Suppressor macrophage treated with lipopolysaccharide for 4 hours (primary cell): Measurements from ENCODE around the gene TULP1.
"Not testable (repeated sequence)": the region's sequence is repeated elsewhere in the genome, so short reads cannot be mapped to it uniquely, and the experiment has no call there.

Experiments
- DNase-seq: peaks from one replicate; pipeline ENCODE4 v3.0.0-alpha.2; 2020

The TULP1 gene

DNA sequence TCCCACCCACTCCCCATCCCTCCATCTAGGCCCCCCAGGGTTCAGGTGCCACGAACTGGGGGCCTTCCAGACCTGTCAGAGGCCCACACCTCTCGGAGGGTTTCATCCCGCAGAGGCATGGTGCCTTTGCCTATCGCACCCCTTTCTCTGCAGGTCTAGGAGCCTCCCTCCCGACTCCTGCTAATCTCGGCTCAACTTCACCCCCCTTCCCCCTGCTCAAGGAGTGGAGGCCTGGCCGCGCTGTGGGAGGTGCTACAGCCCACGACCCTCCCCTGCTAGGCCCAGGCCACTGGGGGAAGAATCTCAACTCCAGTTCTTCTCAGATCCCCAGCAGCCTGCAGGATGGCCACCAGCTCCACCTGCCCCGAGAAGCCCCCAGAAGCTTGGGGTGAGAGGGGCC is at the start of gene TULP1:
TULP1 (minus strand) TSS at position 157 of the 400 bp plus-strand sequence; CDS start at position 119, 38 bp downstream.
- DNase-seq, result no peak

DNA sequence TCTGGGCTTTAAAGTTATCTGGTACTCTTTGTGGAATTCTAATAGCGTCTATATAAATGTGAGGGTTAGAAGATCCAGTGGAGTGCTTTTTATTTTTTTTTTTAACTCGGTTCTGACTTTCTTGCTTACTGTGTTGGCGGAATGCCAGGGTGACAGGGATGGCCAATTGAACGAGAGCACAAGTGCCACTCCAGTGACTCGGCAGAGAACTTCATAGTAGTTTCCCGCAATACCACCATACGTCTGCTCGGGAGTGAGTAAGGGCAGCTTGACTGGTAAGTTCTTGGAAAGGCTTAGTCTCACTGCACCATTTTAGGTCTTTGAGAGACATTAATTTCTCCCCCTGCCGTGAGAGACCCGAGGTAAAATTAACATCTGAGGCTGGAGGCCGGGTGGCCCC is 49.4 kb upstream of the TULP1 start:
- DNase-seq, result no peak

DNA sequence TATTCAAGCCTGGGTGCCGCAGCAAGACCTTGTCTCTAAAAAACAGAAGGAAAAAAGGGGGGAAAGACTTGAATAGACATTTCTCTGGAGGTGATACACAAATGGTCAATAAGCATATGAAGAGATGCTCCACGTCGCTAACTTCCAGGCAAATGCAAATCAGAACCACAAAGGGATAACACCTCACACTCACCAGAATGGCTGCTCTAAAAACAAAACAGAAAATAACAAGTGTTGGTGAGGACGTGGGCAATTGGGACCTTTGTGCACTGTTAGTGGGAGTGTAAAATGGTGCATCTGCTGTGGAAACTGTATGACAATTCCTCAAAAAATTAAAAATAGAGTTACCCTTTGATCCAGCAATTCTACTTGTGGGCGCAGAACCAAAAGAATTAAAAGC is 48.4 kb upstream of the TULP1 start:
- no peak for DNase-seq

DNA sequence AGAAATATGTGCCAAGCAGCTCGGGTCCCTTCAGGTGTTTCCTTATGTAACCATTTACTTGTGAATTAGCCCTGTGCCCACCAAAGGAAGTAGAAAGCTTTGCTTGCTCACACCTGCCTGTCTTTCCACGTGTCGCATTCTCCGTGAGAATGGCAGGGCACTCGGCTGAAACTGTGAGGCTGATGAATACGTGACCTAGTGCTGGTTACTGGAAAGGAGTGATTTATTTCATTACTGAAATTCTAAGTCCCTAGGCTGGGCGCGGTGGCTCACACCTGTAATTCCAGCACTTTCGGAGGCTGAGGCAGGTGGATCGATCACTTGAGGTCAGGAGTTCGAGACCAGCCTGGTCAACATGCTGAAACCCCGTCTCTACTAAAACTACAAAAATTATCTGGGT is 45.9 kb upstream of the TULP1 start:
- DNase-seq, result no peak

DNA sequence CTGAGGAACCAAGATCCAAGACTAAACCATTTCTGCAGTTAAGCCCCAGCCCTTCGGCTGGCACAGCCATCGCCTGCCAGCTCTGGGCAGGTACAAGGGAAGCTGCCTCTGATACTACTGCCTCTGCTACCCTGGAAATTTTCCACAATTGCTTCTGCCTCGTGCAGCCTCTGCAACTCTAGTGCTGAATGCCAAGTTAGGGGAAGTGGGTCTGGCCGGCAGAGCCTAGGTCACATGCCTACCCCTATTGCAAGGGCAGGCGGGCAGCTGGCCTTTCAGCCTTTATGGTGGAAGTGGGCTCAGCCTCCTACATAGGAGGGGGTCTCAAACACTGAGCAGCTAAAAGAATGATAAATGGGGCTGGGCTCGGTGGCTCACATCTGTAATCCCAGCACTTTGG is 44.5 kb upstream of the TULP1 start:
- peak; percentile 61 for DNase-seq

DNA sequence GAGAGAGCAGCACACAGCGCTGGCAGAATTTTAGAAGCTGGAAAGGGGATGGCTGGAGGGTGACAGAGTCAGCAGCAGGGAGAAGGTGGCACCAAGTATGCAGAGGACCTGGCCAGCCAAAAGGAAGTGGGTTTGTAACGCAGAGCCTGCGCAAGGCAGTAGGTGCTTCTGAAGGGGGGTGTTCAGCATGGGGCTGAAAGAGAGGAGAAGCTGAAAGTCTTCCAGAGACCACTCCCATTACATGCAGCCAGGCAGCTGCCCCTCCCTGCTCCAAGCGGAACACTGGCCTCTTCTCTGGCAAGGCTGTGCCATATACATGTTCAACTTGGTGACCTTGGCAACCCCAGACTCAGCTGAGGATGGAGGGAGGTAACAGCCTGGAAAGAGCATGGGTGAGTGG is 42.1 kb upstream of the TULP1 start:
- DNase-seq, result no peak

DNA sequence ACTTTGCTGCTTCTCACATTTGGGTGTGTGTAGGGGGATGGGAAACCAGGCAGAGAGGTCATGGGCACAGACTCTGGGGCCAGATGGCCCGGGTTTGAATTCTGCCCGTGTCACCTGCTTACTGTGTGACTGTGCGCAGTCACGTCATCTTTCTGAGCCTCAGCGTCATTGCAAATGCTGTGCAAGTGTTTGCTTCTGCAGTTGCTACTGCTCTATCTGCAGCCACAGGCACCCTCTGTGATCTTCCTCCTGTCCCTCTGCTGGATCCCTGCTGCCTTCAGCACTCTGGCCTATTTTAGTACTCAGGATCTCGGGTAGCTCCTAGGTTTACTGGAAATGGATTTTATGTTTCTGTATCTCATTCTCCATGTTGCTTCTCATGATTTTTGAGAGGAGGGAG is 40.6 kb upstream of the TULP1 start:
- no peak for DNase-seq

DNA sequence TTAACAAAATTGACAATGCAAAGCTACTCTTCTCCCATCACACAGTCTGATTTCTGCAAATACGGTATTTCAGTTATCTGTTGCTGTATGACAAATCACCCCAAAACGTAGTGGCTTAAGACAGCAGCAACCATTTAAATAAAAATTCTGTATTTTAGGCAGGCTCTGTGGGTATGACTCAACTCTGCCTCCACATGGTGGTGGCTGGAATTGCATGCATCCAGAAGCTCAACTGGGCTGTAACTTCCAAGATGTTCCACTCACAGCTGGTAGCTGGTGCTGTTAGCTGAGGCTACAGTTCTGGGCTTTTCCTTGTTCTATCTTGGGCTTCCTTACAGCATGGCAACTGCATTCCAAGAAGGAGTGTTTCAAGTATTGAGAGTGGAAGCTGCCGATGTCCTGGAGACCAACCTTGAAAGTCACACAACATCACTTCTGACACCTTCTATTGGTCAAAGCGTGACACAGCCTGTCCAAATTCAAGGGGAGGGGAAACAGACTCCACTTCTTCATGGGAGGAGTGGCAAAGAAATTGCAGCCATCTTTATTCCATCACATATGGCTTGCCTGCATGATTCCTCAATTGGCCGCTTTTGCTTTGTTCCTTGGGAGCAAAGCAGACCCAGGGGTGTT is 39.7 kb upstream of the TULP1 start:
- DNase-seq, result peak; percentile 65

DNA sequence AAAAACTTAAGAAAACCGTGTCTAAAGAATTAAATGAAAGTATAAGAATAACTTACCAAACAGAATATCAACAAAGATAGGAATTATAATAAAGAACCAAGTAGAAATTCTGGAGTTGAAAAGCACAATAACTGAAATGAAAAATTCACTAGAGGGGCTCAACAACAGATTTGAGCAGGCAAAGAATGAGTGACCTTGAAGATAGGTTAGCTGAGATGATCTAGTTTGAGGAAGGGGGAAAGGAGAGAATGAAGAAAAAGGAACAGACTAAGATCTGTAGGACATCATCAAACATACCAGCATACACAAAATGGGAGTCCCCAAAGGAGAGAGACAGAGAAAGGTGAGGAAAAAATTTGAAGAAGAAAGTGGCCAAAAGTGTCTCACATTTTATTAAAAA is 37.7 kb upstream of the TULP1 start:
- DNase-seq, result no peak

DNA sequence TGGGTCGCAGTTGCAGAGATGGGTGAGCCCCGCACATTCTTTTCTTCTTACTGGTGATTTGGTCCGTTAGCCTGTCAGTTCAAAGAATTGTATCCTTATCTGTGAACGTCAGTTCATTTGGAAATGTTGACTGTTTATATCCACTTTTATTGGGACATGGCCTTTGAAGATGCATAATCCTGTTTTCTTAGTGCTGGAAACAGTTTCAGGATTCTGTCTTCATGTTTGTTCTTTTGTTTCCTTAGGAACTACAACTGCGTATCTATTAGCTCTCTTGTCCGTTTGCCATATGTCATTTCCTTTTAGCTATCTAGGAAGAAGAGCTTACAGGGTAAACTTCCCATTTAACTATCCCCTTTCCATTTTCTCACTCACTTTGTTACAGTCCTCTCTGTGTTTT is 35.0 kb upstream of the TULP1 start:
- DNase-seq, result no peak

DNA sequence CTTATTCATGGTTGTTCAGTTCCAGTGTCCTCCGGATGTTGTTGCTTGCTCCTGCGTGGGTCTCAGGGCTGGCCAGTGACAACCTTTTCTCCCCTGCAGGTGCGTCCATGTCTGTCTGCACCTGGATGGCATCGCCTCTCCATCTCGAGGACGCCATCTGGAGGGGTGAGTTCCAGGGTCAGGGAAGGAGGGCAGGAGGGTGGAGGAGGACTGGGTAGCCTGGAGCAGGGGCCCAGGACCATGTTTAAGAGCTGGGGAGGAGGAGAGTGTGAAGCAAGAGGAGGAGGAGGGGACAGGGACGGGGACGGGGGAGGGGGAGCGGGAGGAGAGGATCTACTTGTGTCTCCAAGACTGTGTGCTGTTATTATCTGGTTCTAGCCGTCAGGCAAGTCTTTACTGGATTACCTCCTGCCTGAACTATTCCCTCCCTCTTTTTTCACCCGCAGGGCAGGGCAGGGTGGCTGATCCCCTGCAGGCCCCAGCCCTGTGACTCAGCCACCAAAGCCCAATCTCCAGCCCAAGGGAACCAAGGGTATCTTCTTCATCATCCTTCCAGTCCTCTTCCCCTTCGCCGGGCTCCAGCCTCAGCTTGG is 32.2 kb upstream of the TULP1 start:
- no peak for DNase-seq

DNA sequence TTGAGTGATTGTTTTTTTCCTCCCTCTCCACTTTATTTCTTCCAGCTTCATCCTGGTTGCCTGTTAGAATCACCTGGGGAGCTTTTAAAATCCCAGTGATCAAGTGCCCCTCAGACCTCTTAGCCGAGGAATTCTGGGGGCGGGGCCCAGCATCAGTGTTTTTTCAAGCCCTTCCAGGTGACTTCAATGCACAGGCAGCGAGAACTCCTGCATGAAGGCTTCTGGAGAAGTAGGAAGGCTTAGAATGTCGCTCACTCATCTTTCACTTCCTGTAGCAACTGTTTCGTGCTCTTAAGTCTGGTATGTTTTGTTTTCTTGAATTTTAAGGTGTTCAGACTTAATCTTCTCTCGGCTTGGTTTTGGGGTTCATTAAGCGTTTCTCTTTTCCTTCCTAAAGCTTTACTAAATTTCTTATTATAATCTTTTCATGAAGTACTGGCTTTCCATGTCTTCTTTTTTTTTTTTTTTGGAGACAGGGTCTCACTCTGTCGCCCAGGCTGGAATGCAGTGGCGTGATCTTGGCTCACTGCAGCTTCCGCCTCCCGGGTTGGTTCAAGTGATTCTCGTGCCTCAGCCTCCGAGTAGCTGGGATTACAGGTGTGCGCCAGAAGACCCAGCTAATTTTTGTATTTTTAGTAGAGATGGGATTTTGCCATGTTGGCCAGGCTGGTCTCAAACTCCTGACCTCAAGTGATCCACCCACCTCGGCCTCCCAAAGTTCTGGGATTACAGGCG is 30.9 kb upstream of the TULP1 start:
- no peak for DNase-seq

DNA sequence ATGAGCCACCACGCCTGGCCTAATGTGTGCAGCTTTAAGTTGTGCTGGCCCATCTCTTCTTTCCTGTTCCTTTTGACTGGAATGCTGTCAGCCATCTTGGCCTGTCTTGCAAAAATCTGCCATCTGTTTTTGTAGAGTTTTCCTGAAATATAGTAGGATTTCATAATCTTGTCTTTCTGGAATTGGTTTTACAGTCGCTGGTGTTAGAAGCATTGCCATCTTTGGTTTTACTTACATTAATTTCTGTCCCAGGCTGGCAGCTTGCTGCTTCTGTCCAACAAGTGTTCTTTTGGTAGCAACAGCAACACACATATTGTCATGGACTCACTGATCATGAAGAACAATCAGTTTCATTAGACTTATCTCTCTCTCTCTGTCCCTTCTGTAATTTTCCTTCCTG is 29.1 kb upstream of the TULP1 start:
- no peak for DNase-seq

DNA sequence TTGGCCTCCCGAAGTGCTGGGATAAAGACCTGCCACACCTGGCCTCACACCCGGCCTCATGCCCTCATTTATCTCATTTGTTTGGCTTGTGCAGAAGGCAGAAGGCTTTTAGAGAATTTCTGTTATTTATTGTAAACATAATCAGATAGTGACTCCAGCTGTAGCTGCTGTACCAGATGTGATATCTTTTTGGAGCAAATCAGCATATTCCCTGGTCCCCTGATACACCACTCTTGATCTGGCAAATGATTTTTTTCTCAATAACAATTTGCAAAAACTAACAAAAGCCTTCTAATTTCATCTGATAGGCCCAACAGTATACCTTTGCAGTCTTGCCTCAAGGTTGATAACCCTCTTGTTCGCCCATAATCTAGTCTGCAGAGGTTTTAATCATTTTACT is 26.5 kb upstream of the TULP1 start:
- DNase-seq, result no peak

DNA sequence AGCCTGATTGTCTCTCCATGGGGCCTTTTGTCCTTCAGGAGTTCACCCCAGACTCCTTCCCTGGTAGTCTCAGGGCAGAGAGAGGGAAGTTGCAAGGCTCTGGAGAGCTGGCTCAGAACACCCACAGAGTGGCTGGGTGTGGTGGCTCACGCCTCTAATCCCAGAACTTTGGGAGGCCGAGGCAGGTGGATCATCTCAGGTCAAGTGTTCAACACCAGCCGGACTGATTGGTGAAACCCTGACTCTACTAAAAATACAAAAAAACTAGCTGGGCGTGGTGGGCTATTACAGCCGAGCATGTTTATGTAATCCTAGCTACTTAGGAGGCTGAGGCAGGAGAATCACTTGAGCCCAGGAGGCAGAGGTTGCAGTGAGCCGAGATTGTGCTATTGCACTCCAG is 23.2 kb upstream of the TULP1 start:
- DNase-seq, result not testable (repeated sequence)

DNA sequence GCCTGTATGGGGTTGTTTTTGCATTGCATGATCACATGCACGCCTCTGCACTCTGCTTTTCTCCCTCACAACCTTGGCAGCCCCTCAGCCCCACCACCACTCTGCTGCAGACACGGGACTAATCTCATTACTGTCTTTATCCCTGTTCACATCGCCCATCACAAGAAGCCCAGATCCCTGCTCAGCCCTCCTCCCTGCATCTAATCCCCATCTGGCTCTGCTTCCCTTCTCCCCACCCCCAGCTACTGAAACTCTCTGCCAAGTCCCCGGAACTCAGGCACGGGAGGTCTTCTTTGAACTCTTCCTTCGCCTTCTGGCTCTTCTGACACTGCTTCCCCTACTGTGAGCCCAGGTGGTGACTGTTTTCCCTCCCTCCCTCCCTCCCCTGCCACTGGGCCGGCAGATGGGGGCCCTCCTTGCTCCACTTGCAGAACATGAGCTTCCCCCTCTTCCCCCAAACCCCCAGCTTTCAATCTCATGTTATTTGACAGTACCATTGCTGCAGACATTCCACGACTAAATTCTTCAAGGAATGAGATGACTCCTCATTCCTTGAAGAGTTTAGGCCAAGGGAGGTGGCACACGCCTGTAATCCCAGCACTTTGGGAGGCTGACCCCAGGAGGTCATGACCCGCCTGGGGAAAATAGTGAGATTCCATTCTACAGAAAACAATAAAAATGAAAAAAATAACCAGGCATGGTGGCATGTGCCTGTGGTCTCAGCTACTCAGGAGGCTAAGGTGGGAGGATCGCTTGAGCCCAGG is 21.9 kb upstream of the TULP1 start:
- DNase-seq, result no peak

DNA sequence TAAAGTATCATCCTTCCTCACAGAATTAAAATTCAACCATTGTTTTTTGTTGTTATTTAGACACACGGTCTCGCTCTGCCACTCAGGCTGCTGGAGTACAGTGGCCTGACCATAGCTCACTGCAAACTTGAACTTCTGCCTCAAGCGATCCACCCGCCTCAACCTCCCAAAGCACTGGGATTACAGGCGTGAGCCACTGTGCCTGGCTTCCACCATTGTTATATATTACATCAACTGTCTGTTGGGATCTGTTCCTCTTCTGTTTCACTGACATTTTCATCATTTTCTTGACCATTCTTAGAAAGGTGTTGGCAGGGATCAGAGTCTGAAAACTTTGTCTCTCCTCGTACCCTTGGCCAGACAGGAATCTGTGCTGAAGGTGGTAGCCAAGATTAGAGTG is 21.3 kb upstream of the TULP1 start:
- DNase-seq, result no peak

DNA sequence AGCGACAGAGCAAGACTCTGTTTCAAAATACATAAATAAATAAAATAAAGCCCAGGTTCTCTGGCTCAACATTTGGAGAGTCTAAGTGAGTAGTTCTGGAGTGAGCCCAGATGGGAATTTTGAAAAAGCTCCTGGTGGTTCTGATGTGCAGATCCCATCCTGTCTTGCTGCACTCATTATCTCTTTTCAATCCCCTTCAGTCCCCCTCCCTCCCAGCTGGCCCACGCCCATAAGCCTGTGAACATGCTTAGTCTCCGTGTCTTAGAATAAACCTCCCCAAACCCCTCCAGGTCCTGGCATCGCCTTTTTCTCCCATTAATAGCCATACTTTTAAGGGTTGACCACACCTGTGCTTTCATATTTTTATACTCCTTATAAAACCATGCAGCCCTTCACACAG is 19.4 kb upstream of the TULP1 start:
- no peak for DNase-seq

DNA sequence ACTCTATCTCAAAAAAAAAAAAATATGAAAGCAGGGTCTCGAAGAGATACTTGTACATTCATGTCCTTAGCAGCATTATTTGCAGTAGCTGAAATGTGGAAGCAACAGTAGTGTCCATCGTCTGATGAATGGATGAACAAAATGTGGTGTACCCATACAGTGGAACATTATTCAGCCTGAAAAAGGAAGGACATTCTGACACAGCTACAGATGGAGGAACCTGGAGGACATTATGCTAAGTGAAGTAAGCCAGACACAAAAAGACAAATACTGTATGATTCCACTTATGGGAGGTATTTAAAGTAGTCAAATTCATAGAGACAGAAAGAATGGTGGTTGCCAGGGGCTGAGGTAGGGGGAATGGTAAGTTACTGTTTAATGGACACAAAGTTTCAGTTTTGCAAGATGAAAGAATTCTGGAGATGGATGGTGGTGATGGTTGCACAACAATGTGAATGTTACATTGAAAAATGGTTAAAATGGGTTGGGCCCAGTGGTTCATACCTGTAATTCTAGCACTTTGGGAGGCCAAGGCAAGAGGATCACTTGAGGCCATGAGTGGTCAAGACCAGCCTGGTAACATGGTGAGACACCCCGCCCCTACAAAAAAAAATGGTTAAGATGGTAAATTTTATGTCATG is 11.8 kb upstream of the TULP1 start:
- DNase-seq, result no peak

DNA sequence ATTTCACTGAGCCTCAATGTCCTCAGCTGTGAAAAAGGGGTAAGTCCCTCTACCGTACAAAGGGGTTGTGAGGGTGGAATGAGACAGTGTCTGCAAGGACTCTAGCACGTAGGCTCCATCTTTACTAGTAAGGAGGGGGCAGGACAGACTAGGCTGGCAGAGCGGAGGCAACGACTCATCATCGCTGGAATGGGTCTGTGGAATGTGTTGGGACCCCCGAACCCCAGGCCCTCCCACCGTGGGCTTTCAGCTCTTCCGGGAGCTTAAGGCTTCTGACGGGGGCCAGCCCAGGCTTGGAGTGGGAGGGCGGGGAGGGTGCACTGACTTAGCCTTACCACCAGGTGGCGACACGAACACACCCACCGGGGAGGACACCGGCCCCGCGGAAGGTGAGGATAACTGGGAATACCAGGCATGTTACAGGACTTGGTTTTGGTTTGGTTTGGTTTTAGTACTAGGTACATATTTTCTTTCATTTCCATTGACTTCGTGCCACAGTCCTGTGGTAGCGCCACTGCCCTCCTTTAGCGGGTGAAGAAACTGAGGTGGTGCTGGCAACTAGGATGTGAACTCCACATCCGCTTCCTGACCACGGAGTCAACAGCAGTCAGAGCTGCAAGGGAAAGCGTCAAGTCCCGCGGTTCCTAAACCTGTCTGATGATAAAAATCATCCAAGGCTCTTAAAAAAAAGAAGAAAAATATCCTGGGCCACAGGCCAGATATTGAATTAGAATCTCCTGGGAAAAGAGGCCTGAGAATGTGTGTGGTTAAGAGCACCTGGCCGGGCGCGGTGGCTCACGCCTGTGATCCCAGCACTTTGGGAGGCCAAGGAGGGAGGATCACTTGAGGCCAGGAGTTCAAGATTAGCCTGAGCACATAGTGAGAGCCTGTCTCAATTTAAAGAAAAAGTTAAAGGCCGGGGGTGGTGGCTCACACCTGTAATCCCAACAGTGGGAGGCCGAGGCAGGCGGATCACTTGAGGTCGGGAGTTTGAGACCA is 10.3 kb upstream of the TULP1 start:
- DNase-seq, result peak; percentile 71

DNA sequence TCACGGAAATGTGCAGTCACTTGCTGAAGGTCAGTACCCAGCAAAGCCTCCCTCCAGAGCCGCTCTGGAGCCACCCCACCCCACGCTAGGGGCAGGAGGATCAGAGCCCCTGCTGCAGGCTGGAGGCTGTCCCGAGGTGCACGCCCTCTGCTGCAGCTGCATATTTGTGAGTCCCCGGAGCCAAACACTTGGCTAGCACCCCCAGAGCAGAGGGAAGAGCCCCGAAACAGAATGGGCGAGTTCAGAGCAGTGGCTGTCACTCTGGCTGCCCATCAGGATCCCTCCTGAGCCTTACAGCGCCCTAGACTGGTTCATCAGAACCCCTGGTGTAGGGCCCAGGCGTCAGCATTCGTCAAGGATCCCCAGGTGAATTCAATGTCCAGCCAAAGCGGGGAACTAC is 9.5 kb upstream of the TULP1 start:
- DNase-seq, result no peak

DNA sequence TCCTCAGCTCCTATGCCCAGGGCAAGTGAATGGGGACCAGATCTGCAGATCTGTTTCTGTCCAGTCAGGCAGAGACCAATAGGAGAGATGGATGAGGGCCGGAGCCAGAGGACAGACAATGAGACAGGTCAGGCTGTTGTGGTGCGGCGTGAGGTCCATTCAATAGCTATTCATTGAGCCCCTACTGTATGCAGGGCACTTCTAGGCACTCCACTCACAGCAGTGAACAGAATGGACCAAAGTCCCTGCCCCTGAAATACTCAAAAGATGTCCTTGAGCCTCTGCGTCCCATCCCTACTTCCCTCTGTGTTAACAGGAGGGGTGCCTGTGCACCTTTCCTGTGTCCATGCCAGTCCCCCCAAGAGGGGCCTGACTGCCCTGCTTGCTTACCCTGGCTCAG is 8.5 kb upstream of the TULP1 start:
- no peak for DNase-seq
